HG03135 (cell line): ENCODE results near the gene TCOF1.
A peak's percentile ranks its signal among the peaks of the same experiment; 100 is the strongest.

ENCODE experiments used
- ATAC-seq: cut with Tn5 transposase; IDR thresholded peaks from one replicate; pipeline ENCODE4 v1.9.1; 2021; ENCODE audit warnings: mild to moderate bottlenecking, moderate library complexity; ENCODE audit not compliant: unreplicated experiment

Gene TCOF1, protein sequence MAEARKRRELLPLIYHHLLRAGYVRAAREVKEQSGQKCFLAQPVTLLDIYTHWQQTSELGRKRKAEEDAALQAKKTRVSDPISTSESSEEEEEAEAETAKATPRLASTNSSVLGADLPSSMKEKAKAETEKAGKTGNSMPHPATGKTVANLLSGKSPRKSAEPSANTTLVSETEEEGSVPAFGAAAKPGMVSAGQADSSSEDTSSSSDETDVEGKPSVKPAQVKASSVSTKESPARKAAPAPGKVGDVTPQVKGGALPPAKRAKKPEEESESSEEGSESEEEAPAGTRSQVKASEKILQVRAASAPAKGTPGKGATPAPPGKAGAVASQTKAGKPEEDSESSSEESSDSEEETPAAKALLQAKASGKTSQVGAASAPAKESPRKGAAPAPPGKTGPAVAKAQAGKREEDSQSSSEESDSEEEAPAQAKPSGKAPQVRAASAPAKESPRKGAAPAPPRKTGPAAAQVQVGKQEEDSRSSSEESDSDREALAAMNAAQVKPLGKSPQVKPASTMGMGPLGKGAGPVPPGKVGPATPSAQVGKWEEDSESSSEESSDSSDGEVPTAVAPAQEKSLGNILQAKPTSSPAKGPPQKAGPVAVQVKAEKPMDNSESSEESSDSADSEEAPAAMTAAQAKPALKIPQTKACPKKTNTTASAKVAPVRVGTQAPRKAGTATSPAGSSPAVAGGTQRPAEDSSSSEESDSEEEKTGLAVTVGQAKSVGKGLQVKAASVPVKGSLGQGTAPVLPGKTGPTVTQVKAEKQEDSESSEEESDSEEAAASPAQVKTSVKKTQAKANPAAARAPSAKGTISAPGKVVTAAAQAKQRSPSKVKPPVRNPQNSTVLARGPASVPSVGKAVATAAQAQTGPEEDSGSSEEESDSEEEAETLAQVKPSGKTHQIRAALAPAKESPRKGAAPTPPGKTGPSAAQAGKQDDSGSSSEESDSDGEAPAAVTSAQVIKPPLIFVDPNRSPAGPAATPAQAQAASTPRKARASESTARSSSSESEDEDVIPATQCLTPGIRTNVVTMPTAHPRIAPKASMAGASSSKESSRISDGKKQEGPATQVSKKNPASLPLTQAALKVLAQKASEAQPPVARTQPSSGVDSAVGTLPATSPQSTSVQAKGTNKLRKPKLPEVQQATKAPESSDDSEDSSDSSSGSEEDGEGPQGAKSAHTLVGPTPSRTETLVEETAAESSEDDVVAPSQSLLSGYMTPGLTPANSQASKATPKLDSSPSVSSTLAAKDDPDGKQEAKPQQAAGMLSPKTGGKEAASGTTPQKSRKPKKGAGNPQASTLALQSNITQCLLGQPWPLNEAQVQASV (N-terminal part only)

GRCh38 chr5:150357326-150358260 lies at the start of gene TCOF1:
TCOF1 (plus strand) TSS chr5:150357697; CDS start chr5:150357747, 50 bp downstream.
- ATAC-seq: peak; percentile 96

GRCh38 chr5:150309101-150309885 lies 48.2 kb upstream of the TCOF1 start:
- no peak for ATAC-seq

DNA sequence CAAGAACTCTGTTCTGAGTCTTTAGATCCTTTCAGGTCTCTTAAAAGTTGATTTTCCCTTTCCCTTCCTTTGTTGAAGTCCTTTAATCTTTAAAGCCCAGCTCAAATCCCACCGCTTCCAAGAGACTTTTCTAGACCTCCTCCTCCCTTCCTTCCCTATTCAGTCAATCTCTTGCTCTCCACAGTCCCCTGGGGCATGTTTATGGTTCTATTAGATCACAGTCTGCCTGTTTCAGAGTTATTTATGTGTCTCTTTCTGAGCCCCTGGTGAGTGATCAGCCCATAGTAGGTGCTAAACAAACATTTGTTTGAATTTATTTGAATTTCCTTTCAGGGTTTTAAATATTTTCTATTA lies 47.6 kb upstream of the TCOF1 start:
- ATAC-seq: no peak

DNA sequence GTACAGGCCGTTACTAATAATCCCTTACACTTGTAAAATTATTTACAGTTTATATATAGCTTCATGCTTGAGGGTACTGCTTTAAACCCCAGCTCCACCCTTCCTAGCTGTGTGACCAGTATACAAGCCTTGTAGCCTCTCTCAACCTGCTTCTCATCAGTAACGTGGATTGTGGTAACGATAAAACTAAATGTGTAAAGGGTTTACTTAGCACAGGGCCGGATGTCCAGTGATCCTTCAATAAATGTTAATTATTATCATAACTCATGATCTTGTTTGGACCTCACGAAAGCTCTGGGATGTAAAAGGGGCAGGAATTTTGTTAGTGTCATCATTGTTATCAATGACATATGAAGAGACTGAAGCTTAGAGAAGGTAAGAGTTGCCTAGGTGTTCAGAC lies 47.3 kb upstream of the TCOF1 start:
- ATAC-seq: no peak

GRCh38 chr5:150311015-150311692 lies 46.3 kb upstream of the TCOF1 start:
- no peak for ATAC-seq

GRCh38 chr5:150312518-150312917 lies 45.0 kb upstream of the TCOF1 start:
- ATAC-seq: no peak

DNA sequence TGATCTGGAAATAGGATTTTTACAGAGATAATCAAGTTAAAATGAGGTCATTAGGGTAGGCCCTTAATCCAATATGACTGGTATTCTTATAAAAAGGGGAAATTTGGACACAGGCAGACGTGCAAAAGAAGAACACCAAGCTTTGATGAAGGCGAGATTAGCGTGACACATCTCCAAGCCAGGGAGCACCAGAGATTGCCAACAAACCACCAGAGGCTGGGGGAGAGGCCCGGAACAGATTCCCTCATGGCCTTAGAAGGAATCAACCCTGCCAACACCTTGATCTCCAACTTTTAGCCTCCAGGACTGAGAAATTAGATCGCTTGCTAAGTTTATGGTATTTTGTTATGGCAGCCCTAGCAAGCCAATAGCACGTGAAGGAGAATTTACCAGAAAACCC lies 44.0 kb upstream of the TCOF1 start:
- ATAC-seq: no peak

DNA sequence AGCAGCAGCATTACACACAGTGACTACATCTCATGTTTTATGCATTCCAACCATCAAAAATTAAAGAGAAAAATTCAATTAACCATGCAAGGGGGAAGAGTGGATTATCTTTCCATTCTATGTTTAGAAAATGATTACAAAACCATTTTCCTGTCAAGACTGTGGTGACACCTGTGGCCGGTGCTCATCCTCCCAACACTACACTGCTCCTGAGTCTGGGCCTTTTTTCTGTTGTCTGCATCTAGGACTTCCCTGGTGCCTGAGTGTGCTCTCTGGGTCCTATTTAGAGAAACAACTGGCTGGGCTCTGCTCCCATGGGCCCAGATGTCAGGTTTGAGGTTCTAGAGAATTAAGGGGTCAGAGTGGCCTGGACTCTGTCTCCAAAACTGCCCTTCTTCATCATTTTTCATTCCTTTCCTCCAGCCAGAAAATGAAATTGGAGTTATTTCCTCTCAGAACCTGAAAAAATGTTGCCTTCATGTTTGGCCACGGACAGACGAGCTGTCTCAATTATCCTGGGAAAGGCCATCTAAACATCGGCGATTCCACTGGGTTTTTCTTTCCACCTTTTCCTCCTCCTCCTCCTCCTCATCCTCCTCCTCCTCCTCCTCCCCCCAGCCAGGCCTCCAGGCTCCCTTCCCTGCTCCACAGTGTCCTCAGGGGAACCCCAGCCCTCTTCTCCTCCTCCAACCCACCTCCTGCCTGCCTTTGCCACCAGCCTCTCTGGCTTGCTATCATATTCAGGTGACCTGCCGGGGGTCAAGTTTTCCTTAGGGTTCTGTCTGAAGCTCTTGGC lies 43.4 kb upstream of the TCOF1 start:
- ATAC-seq: no peak

GRCh38 chr5:150315245-150315644 lies 42.3 kb upstream of the TCOF1 start:
- no peak for ATAC-seq

GRCh38 chr5:150316320-150316719 lies 41.2 kb upstream of the TCOF1 start:
- no peak for ATAC-seq

DNA sequence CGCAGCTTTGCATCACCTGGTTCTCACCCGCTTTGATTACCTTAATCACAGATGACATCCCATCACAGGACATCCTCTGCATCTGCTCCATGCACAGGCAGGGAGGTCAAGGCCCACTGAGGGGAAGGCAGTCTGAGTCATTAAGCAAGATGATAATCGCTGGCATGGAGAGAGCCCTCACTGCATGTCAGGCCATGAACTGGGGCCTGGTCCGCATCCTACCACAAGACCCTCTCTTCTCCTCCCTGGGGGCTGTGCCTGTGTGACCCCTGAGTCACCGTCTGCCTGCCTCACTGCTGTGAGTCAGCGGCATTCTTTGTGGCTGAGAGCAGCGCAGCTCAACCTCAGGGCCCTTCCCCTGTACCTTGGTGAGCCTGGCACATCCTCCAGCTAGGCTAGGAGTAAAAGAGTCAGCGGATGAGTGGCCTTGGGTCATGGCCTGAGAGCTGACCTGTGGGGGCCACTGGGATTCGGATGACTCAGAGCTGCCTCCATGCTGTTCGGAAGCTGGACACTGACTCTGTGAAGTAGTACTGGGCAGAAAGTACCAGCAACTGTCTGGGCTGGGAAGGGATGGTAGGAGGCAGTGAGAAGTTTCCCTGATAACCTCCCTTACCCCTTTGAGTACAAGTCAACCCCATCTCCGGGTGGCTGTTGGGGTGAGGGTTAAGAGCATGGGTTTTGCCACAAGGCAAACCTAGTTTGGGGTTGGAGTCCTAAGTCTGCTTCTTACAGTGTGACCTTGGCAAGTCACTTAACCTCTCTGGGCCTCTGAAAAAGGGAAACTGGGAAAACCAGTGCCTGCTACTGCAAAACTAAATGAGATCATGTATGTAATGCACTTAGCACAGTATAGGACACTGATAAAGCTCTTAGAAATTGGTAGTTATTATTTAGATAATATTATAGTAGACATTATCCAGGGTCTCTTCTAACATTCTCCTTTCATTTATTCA lies 40.2 kb upstream of the TCOF1 start:
- no peak for ATAC-seq

- ATAC-seq: no peak
These were observed 38.6 kb upstream of the TCOF1 start for GRCh38 chr5:150318613-150319483.

DNA sequence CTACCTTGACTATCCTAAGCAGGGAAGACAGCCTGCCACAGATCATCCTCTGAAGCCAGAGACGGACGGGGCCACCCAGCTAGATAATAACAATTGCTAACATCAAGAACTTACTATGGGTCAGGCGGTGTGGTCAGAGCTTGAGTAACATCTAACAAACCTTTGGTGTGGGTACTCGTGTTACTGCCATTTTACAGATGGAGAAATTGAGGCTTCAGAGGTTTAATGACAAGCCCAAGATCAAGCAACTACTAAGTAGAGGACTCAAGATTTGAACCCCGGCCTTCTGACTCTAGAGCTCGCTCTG lies 38.1 kb upstream of the TCOF1 start:
- ATAC-seq: no peak

DNA sequence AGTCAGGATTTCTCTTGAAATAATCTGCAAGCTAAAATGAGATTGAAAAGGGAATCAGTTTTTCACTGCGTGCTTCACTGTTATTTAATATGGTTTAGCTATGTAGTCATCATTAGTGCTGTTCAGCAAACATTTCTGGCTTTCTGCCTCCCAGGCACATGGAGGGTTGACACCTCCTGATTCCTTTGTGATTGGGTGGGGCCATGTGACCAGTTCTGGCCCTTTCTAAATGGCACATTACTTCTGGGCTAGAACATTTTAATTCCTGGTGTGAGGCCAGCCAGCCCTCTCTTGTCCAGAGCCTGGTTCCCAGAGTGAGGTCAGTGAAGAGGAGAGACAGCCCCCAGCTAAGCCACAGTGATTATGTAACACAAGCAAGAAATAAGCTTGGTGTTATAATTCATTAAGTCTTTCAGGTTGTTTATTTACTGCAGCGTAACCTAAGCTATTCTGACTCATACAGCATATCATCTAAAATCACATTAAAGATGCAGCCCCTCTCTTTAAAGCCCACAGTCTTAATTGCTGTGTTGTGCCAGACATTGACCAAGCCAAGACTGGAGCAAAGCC lies 37.4 kb upstream of the TCOF1 start:
- no peak for ATAC-seq

- no peak for ATAC-seq
These were observed 36.3 kb upstream of the TCOF1 start for GRCh38 chr5:150321211-150321610.

- no peak for ATAC-seq
These were observed 35.7 kb upstream of the TCOF1 start for GRCh38 chr5:150321784-150322183.
